Neural progenitor cell (in vitro differentiated cells): Measurements from ENCODE around the gene ATP1A1.

Experiments used
- EZH2phosphoT487 ChIP-seq: fragments of 200-600 bp; sonication (generic); IDR thresholded peaks from 2 replicates; pipeline ENCODE4 v1.6.1; 2017; ENCODE audit warnings: antibody characterized with exemption
- TF ChIP-seq, protein P1 (sequence below): fragments of 200-600 bp; sonication (generic); IDR thresholded peaks from 2 replicates; pipeline ENCODE4 v1.5.1; 2017; ENCODE audit warnings: antibody characterized with exemption, mild to moderate bottlenecking

DNA sequence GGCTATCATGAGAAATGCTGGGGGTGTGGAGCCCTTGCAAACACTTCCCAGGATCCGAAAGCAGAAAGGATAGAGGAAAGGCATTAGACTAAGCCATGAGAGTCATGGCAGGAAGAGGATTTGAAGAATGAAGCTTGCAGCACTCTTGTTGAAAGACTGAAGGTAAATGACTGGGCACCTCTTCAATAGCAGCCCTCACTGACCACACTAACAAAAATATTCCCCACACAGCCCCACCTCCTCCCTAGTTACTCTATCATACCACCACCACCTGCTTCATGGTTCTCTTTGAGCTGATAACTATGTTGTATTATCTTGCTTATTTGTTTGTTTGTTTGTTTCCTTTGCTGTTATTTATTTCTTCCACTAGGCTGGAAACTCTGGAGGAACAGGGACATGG, 13.2 kb upstream of the ATP1A1 start:
- TF ChIP-seq, protein P1, sequence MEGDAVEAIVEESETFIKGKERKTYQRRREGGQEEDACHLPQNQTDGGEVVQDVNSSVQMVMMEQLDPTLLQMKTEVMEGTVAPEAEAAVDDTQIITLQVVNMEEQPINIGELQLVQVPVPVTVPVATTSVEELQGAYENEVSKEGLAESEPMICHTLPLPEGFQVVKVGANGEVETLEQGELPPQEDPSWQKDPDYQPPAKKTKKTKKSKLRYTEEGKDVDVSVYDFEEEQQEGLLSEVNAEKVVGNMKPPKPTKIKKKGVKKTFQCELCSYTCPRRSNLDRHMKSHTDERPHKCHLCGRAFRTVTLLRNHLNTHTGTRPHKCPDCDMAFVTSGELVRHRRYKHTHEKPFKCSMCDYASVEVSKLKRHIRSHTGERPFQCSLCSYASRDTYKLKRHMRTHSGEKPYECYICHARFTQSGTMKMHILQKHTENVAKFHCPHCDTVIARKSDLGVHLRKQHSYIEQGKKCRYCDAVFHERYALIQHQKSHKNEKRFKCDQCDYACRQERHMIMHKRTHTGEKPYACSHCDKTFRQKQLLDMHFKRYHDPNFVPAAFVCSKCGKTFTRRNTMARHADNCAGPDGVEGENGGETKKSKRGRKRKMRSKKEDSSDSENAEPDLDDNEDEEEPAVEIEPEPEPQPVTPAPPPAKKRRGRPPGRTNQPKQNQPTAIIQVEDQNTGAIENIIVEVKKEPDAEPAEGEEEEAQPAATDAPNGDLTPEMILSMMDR, result no peak
- no peak for TF ChIP-seq EZH2phosphoT487
